ENCODE measurements around the gene COPS2.
A peak's percentile ranks its signal among the peaks of the same experiment; 100 is the strongest.

The COPS2 gene

GRCh38 chr15:49174902-49175301 lies 19.5 kb upstream of the COPS2 start:
- DNase-seq (ENCODE audit: low read depth in 2 of 2), result no peak
- TF ChIP-seq CTCF (IDR thresholded peaks at IDR 0.05; ENCODE audit: low read depth, low read length), result no peak
- no peak overlapping the region for H3K4me3 ChIP-seq (replicated peaks in 1 of 2; ENCODE audit: low read depth in 2 of 2, low read length in 2 of 2)

- no peak overlapping the region for H3K4me3 ChIP-seq (replicated peaks in 1 of 2; ENCODE audit: low read depth in 2 of 2, low read length in 2 of 2)
- DNase-seq (ENCODE audit: low read depth in 2 of 2), result no peak
- TF ChIP-seq CTCF (IDR thresholded peaks at IDR 0.05; ENCODE audit: low read depth, low read length), result no peak
Observed at GRCh38 chr15:49171790-49172189, 16.4 kb upstream of the COPS2 start.

GRCh38 chr15:49169880-49170597 lies 14.6 kb upstream of the COPS2 start, which contains the start of gene GALK2:
Gene GALK2 (plus strand): TSS chr15:49170247. CDS start chr15:49170323, 76 bp downstream.
- no peak for TF ChIP-seq CTCF (IDR thresholded peaks at IDR 0.05; ENCODE audit: low read depth, low read length)
- DNase-seq (ENCODE audit: low read depth in 2 of 2), result peak; percentile 82 to 88
- H3K4me3 ChIP-seq (replicated peaks in 1 of 2; ENCODE audit: low read depth in 2 of 2, low read length in 2 of 2), result peak within 1 kb of the TSS; percentile 67 to 68

GRCh38 chr15:49168016-49168415 lies 12.6 kb upstream of the COPS2 start:
- H3K4me3 ChIP-seq (replicated peaks in 1 of 2; ENCODE audit: low read depth in 2 of 2, low read length in 2 of 2), result no peak overlapping the region
- no peak for DNase-seq (ENCODE audit: low read depth in 2 of 2)
- no peak for TF ChIP-seq CTCF (IDR thresholded peaks at IDR 0.05; ENCODE audit: low read depth, low read length)

GRCh38 chr15:49164865-49165264 lies 9.5 kb upstream of the COPS2 start:
- H3K4me3 ChIP-seq (replicated peaks in 1 of 2; ENCODE audit: low read depth in 2 of 2, low read length in 2 of 2), result no peak overlapping the region
- no peak for TF ChIP-seq CTCF (IDR thresholded peaks at IDR 0.05; ENCODE audit: low read depth, low read length)
- no peak for DNase-seq (ENCODE audit: low read depth in 2 of 2)

- DNase-seq (ENCODE audit: low read depth in 2 of 2), result no peak
- H3K4me3 ChIP-seq (replicated peaks in 1 of 2; ENCODE audit: low read depth in 2 of 2, low read length in 2 of 2), result no peak overlapping the region
- no peak for TF ChIP-seq CTCF (IDR thresholded peaks at IDR 0.05; ENCODE audit: low read depth, low read length)
Observed at GRCh38 chr15:49163678-49164077, 8.3 kb upstream of the COPS2 start.
